Epithelial cell of proximal tubule (primary cell): ENCODE results near the gene PLCL1. TPM values are rescaled to one million over a fixed set of nuclear protein-coding genes. Genes with fewer than 3 reads are reported as not detected.

Source experiments
- DNase-seq: peaks from one replicate; pipeline ENCODE4 v3.0.0-alpha.2; 2011; ENCODE audit warnings: low read depth
- H3K4me3 ChIP-seq: 2 replicates; pipeline ENCODE4 v1.5.1; 2011; ENCODE audit warnings: low read depth, mild to moderate bottlenecking, low read length
- total RNA-seq: library from RNA; depleted of rRNA; stranded (reverse); fragments of >200 nt; gene quantifications from 2 replicates; pipeline ENCODE4 v1.2.3, GENCODE V29; 2015
- TF ChIP-seq, protein P1 (sequence below): conservative IDR thresholded peaks from 2 replicates; pipeline ENCODE4 v1.5.1; 2012; ENCODE audit warnings: low read depth, mild to moderate bottlenecking, low read length

PLCL1 gene
- total RNA-seq, 1 donor from 2014 or later, result not detected

DNA sequence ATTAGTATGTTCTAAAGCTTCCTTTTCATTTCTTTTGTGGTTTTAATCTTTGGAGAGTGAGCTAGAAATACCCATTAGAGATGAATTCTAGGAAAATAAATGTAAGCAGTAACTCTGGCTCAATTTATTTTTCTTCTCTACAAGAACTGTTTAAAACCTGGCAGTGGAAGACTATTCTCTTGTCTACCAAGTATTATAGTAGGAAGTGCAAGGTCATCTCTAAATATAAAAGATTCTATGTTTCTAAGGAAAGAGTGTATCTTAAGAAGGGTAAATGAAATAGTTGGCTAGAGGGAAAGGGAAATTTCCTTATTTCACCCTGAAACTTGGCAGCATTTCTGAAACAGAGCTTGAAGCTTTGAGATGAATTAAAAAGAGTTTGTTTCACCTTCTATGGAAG lies 35.5 kb downstream of the PLCL1 start:
- no peak overlapping the region for H3K4me3 ChIP-seq
- TF ChIP-seq, protein P1, sequence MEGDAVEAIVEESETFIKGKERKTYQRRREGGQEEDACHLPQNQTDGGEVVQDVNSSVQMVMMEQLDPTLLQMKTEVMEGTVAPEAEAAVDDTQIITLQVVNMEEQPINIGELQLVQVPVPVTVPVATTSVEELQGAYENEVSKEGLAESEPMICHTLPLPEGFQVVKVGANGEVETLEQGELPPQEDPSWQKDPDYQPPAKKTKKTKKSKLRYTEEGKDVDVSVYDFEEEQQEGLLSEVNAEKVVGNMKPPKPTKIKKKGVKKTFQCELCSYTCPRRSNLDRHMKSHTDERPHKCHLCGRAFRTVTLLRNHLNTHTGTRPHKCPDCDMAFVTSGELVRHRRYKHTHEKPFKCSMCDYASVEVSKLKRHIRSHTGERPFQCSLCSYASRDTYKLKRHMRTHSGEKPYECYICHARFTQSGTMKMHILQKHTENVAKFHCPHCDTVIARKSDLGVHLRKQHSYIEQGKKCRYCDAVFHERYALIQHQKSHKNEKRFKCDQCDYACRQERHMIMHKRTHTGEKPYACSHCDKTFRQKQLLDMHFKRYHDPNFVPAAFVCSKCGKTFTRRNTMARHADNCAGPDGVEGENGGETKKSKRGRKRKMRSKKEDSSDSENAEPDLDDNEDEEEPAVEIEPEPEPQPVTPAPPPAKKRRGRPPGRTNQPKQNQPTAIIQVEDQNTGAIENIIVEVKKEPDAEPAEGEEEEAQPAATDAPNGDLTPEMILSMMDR, result no peak
- DNase-seq, result no peak

DNA sequence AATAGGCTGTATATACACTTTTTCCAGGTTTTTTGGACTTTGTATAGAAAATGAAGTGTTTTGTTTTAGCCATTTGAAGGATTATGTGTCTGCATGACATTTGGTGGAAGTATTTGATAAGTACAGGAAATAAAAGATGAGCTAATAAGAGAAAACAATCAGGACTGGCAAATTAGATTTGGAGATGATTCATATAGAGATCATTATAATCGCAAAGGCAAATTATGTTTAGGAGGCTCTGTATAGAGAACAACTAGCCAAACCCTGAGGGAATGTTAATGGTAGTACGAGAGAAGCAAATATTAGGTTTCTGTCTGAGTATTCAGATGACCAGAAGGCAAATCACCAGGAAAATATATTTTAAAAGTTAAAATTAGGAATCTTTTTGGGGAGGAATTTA lies 41.7 kb downstream of the PLCL1 start:
- no peak overlapping the region for H3K4me3 ChIP-seq
- TF ChIP-seq, protein P1, result no peak
- no peak for DNase-seq

DNA sequence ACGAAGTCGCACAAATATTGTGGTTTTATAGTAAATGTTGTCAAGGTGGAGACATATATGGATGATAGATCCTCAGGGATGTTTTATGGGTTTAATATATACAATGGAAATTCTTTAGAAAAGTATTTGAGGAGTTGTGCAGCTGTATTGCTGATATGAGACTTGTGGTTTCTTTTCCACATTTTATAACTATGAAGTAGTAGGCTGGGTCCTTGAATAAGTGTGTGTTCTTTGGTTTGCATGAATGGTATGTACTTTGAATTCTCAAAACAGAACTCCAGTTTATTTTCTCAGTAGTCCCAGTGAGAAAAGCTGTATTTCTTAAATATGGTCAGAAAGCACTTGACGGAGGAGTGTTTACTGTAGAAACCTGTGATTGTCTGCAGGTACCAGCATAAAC lies 42.4 kb downstream of the PLCL1 start:
- TF ChIP-seq, protein P1, result no peak
- H3K4me3 ChIP-seq, result no peak overlapping the region
- no peak for DNase-seq

DNA sequence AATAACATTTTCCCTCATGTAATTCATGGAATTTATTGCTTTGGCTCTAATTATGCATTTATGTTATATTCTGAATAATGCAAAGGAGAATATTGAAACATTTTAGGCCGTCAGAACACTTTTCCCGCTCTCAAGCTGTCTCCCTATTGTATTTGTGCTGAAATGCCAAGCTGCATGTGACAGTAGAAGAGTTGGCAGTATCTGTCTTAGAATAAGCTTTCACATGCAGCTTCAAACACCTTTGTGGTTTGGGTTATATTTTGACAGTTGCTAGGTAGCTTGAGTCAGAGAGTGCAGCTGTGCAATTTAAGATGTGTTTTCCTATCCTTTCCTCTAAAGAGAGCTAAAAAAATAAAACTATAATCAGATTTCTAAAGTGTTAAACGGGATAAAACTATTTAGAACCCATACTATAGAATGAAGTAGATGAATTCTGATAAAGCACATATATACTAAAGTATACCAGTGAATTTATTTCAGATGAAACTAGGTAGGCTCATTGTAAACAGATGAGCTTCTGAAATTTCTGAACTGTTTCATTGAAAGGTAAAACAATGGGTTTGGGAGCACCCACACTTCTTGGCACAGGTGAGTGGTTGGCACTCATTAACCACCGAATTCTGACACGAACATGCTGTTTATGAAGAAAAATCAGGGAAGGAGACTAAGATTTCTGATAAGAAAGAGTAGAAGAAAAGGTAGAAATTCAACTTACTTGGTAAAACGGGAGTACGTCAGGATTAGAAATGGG lies 43.4 kb downstream of the PLCL1 start:
- H3K4me3 ChIP-seq, result no peak overlapping the region
- DNase-seq, result no peak
- TF ChIP-seq, protein P1, result no peak

DNA sequence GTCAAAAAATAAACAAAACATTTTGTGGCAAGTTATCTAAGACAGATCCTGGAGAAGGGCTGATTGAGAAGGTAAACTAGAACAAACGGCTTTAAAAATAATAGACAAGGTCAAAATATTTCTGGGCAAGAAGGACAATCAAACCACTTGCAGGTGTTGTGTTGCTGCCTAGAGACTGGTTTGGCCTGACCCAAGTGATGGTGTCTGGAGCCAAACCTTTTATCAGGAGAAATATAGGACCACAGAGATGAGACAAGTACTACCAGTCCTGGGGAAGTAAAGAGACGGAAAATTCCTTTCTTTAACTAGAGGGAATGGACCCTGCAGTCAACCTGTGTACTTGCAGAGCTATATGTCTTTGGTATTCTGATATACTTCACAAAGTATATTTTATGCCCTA lies 44.2 kb downstream of the PLCL1 start:
- TF ChIP-seq, protein P1, result no peak
- no peak for DNase-seq
- H3K4me3 ChIP-seq, result no peak overlapping the region

DNA sequence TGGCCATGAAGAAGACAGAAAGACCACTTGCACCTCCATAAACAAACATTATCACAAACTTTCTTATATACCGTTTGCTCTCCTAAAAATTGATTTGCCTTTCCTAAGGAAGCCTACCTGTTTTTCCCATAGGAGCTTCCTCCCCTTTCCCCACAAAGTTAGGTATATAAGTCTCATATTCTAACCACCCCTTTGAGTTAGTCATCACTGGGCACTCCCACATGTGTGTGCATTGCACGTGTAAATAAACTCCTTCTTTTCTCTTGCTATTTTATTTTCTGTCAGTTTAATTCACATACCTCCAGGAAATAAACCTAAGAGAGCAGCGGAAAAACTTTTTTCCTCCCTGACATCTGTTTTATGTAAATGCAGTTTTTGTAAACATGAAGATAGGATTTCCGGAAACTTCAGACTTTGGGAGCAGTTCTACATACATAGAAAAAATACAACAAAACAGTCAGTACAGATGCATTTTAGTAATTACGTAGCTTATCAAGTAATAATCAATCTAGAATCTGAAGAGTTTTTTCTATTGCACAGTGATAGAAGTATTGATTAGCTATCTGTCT lies 46.6 kb downstream of the PLCL1 start:
- TF ChIP-seq, protein P1, result no peak
- no peak overlapping the region for H3K4me3 ChIP-seq
- no peak for DNase-seq

DNA sequence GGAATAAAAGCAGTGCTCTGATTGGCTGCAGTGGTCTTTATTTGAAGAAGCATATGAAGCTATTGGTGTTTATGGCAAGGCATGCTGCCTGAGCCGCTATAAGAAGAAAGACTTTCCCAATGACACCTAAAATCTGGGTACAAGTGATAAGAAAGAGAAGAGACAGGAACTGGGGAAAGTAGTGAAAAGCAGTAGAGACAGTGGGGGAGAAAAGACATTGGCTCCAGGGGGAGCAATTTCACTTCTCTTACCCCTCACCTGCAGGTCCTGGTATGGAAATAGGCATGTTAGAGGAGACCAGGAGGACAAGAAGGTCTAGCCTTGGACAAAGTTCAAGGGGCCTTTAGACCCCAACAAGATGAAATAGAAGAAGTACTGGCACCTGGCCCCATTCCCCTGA lies 47.1 kb downstream of the PLCL1 start:
- TF ChIP-seq, protein P1, result peak; percentile 53
- H3K4me3 ChIP-seq, result no peak overlapping the region
- no peak for DNase-seq
